Inflammatory macrophage treated with lipopolysaccharide for 4 hours (primary cell): ENCODE data around the gene SRGN.
"Not testable (repeated sequence)": the region's sequence is repeated elsewhere in the genome, so short reads cannot be mapped to it uniquely, and the experiment has no call there.

Source experiments
- DNase-seq: peaks from one replicate; pipeline ENCODE4 v3.0.0-alpha.2; 2020

SRGN gene

DNA sequence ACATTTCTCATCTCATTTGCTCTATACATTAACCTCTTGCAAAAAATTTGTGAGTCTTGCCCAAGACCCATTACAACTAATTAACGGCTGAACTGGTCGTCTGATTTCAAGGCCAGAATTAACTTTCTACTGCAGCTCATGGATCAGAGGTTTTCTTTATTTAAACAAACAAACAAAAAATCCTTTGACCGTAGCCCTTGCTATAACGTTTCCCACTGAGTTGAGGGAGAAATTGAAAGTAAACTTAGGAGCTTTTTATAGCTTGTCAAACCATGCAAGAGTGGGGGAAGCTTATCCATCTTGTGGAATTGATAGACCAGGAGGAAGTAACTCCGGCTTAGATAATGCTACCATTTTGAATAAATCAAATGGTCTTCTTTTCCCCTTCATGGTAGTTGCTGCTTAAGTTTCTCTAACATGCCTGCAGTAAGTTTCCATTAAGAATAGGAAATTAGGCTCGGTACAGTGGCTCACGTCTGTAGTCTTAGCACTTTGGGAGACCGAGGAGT, 3.3 kb downstream of the SRGN start:
- DNase-seq: peak; percentile 64

DNA sequence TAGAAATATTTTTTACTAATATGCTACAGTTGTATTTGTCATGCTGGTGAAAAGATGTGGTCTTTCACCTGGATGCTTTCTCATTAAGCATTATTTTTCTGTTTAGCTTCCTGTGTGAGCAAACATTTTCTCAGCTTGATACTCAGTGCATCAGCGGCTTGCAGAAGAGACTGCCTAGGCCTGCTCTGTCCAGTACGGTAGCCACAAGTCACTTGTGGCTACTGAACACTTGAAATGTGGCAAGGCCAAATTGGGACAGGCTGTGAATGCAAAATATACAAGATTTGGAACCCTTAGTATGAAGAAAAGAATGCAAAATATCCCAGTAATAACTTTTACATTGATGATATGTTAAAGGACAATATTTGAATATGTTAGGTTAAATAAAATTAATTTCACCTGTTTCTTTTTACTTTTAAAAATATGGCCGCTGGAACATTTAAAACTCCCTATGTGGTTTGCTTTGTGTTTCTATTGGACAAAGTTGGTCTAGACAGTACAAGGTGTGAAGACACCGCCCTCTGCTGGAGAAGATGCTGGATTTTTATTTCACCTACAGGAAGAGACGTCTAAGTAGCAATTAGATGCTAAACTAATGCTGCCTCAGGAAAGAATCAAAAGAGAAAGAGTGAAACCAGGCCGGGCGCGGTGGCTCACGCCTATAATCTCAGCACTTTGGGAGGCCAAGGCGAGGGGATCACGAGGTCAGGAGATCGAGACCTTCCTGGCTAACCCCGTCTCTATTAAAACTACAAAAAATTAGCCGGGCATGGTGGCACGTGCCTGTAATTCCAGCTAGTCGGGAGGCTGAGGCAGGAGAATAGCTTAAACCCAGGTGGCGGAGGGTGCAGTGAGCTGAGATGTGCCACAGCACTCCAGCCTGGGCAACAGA, 5.3 kb downstream of the SRGN start:
- peak; percentile 85 for DNase-seq

DNA sequence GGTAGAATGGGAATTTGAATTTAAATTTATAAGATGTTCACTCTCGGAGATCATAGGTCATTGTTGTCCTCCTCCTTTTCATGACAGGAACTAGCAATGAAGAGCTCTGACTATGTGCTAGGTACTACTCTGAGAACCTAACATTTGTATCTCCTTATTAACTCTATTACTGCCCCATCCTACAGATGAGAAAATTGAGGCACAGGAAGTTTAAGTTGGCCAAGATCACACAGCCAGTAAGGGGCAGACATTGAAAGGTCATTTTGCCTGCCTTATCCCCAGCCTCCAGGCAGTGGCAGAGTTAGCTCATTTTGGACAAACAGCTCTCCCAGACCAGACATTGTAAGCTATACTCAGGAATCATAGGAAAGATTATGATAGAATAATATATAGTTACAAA, 6.0 kb downstream of the SRGN start:
- peak; percentile 51 for DNase-seq

DNA sequence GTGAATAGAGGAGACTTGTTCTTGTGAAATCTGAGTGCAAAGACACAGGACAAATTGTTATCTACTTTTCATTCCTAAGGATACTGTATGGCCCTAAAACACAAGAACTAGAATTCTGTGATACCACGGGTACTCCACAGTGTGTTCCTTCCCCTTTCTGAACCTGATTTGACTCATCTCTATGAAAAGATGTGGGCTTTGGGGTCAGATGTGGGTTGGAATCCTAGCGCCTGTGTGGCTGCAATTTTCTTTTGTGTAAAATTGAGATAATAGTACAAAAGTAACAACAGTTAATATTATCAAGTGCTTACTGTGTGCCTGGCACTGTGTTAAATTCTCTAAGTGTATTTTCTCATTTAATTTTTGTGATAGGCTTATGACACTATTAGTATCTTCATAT, 8.1 kb downstream of the SRGN start:
- peak; percentile 65 for DNase-seq

DNA sequence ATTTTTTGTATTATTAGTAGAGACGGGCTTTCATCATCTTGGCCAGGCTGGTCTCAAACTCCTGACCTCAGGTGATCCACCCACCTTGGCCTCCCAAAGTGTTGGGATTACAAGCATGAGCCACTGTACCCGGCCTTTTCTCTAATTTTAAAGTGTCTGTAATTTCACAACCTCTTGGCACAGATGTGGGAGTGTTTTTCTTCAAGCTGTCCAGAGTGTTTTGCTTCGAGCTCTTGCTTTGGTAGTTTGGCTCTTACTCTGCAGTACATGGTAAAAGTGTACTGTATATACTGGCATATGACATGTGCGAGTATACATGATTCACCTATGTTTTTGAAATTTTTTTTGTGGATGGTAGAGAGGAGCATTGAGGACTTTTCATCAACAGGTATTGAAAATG, 9.8 kb downstream of the SRGN start:
- DNase-seq: no peak

DNA sequence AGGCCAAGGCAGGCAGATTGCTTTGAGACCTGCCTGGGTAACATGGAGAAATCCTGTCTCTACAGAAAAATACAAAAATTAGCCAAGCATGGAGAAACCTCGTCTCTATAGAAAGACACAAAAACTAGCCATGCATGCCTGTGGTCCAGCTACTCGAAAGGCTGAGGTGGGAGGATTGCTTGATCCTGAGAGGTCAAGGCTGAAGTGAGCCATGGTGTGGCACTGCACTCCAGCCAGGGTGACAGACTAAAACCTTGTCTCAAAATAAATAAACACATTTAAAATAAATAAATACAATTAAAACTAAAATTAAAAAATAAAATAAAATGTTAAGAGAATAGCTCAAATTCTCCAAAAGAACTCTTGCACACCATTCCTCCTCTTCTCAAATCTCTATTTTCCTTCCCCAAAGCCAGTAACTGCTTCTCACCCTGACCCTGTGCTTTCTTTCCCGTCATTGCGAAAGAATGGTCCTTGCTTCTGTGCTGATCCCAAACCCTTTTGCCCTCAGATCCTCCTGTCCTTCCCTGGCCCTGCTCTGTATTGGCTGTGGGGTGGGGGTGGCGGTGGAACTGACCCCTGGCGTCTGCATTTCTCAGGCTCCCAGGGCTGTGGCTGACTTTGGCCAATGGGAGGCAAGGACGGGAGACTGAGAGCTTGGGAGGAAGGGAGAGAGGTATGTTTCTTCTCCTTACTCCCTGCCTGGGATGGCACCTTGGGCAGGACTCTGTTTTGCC, 12.4 kb downstream of the SRGN start:
- DNase-seq: no peak

DNA sequence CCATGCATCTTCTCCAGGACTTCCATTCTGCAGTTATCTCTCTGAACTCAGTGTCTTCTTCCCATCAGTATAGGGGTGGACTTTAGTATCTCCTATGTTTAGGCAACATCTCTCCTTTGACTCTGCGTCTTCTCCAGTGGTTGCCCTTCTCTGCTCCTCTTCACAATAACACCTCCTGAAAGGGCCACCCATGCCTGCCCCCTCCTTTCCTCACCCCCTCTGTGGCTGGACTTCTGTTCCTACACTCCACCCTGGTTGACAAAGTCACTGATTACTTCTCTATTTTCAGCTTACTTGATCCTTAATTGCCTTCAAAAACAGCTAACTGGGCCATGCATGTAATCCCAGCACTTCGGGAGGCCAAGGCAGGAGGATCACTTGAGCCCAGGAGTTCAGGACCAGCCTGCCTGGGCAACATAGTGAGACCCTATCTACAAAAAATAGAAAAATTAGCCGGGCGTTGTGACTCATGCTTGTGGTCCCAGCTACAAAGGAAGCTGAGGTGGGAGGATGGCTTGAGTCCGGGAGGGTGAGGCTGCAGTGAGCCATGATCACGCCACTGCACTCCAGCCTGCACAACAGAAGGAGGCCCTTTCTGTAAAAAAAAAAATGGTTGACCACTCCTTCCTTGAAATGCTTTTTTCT, 13.7 kb downstream of the SRGN start:
- DNase-seq: peak; percentile 83

DNA sequence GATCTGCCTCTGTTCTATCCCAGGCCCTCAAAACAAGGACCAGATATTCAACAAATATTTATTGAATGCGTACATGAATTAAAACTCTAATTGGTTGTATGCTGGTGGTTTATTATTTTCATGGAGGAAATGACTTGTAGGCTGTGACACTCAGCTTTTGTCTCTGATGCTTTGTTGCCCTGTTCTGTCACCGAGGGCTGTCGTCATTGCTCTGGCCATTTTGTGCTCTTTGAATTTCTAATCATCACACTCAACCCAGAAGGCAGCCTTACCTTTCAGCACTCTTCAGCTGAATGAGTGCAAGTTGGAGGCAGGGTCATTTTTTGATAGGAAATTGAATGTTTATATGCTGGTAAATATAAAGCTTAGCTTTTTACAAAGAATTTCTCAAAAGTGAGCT, 14.5 kb downstream of the SRGN start:
- no peak for DNase-seq

DNA sequence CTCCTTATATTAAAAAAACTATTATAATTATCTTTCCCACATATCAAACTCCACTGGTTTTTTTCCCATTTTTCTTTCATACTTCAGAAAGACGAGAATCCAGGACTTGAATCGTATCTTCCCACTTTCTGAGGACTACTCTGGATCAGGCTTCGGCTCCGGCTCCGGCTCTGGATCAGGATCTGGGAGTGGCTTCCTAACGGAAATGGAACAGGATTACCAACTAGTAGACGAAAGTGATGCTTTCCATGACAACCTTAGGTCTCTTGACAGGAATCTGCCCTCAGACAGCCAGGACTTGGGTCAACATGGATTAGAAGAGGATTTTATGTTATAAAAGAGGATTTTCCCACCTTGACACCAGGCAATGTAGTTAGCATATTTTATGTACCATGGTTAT, 15.9 kb downstream of the SRGN start:
- DNase-seq: no peak

DNA sequence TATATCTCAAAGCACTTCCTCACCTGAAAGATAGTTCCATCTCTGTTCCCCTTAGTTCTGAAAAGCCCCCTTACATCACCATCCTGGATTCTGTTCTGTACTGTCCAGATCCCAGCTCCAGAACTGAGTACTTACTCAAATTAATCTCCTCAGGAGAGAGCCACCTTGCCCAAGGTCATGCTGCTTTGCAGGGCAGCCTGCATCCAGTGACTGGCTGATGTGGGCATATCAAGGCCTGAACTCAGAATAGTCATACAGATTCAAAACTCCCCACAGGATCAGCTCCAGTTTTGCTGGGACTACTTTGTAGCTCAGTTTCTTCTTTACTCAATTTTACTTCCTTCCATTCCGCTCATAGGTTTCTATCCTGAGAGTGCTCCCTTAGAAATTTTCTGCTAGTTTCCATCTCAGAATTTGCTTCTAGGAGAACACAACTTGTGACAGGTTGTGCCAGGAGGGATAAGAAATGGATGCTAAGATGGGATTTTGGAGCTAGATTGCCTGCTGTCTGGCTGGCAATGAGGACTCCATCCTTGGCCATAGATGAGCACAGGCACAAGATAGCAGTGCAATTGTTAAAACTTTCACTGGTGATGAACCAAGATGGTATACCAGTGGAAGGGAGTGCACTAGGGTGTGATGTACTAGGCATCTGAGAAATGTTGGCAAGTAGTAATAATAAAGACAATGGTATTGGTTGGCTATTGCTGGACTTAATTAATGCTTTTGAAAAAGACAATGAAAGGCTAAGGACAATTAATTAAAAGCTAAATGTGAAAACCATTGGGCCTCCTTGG, 17.3 kb downstream of the SRGN start:
- DNase-seq: no peak

DNA sequence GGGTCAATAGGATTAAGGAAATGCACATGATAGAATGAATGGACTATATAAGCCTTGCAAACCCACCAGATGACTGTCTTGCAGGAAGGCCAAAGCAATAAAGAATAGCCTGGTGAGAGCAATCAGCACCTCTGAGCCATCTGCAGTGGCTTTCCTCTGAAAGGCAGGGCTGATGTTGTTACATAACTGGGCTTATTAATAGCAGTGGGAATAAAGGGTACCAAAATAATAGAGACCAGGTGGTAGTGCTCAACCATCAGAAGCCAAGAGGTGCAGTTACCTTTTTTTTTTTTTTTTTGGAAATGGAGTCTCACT, 19.2 kb downstream of the SRGN start:
- DNase-seq: peak; percentile 31

DNA sequence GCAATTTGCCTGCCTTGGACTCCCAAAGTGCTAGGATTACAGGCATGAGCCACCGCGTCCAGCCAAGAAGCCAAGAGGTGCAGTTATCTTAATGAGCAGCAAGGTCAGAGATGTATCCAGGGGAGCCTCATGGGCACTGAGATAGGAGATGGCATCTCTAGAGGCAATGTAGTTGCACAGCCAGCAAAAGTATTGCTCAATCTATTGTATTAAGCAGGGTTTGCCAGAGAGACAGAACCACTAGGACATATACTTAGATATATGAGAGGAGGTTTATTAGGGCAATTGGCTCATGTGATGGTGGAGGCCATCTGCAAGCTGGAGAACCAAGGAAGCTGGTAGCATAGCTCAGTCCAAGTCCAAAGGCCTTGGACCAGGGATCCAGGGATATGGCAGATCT, 19.8 kb downstream of the SRGN start:
- no peak for DNase-seq

DNA sequence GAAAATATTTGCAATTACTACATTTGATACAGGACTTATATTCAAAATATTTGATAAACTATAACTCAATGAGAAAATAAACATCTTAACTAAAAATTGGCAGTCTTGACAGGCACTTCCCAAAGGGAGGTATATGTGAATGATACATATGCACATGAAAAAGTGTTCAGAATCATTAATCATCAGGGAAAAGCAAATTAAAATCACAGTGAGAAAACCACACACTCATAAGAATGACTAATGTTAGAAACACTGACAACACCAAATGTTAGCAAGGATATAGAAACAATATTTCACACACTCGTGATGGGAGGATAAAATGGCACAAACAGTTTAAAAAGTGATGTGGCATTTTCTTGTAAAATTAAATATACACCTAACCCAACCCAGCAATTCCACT, 32.0 kb downstream of the SRGN start:
- DNase-seq: no peak

DNA sequence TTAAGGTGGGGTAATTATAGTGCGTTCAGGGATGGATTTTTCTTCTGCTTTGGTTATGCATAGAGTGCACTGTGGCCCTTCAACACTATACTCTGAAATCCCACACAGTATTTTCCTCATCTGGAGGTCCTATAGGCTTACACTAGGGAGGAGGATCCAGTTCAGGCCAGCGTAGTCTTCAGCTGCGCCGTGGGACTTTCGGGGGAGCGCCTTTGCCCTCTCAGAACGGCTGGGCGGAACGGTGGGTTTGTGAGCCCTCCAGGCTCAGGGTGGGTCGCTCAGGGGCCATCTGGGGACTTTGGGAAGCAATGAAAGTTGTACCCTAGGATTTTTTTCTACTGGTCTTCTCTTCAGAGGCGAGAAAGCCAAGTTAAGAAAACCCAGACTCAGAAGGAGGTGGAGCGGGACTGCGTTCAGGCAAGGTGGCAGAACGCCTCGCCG, 35.4 kb downstream of the SRGN start:
- peak; percentile 64 for DNase-seq

DNA sequence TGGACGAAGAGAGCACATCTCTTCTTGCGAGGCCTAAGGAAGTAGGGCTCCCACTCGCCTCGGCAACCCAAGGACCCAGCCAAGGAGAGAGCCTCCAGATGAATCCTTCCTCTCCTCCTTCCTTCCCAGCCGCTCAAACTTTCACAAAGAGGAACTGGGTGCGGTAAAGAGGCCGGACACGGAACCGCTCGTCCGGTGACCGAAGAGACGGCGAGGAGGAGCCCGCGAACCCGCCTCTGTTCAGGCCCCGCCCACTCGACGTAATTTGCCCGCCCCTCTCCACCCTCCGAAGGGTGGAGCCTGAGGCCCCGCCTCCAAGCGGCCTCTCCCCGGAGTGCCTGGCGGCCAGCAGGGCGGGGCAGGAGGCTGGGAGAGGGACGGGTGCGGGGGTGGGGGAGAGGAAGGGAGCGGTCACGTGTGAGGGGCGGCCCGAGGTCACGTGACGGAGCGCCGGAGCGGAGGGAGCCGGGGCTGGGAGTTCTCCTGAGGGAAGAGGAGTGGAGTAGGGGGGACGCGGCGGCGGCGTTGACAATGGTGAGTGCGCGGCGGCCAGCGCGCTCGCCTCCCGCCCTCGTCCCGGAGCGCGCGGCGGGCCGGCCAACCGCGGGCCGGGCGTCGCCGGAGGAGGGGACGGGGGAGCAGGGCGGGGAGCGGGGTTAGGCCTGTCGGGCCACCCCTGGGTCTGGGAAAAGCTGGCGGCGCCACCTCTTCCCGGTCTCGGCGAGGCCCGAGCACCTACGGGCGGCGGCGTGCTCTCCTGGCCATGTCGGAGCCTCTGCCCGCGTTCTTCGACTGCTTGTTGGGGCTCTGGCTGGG, 36.1 kb downstream of the SRGN start, which contains the start of gene VPS26A:
VPS26A (plus strand) TSS at position 432 of the 816 bp plus-strand sequence; CDS start at position 532, 100 bp downstream.
- peak; percentile 99 for DNase-seq

DNA sequence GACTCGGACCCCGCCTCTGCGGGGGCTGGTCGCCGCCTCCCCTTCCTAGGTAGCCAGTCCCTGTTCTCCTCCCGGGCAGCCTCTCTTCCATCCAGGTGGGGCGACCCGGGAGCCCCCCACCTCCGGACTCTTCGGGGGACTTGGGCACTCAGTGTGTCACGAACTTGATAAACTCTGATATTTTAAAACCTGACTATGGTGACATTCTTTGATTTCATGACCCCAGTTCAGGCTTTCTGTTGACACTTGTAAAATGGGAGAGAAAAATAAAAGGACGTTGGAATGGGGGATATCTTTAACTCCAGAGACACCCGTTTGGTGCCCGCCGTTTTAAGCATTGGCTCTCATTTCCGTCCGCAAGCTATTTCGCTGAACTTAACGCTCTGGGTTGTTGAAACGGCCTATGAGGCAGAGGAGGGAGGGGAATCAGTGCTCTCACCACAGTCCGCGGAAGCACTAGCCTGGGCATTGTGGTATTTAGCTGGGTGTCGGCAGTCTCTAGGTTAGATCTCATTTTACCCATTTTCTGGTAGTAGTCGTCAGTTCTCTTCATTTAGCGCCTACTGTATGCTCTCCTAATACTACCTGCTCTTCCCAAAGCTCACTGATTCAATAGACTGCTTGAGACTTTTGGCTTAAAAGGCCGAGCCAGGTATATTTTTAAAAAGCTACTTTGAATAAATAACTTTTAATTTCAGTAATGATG, 36.8 kb downstream of the SRGN start:
- DNase-seq: peak; percentile 79

DNA sequence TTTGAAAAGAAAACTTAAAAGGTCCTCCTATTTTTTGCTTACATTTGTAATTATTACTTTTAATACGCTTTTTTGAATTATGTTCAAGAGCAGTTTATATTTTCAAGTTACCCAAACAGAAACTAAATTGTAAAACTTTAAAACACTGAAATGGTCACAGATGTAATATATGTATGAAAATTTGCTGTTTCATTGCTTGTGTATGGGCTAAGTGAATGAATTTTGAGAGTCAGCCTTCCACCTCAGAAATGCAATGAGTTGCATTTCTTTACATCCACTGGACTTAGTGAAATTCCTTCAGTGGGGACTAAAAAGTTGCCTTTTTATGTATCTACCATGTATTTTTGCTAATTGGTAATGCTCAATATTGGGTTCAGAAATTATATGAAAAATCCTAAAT, 37.7 kb downstream of the SRGN start:
- DNase-seq: no peak

DNA sequence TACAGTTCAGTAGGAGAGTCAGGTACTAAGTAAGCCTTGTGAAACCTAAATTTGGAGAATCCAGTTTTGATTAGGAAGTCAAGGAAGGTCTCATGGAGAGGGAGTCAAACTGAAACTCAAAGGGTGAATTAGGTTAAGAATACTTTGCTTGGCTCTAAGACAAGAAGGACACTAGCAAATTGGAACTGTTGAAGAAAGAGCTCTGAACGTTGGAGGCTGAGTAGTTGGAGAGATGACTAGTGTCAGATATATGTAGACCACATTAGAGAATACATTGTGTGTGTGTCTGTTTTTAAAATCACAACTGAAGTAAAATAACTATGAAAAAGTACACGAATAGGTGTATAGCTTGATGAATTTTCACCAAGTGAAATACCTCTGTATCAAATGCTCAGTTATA, 42.3 kb downstream of the SRGN start:
- peak; percentile 7 for DNase-seq

DNA sequence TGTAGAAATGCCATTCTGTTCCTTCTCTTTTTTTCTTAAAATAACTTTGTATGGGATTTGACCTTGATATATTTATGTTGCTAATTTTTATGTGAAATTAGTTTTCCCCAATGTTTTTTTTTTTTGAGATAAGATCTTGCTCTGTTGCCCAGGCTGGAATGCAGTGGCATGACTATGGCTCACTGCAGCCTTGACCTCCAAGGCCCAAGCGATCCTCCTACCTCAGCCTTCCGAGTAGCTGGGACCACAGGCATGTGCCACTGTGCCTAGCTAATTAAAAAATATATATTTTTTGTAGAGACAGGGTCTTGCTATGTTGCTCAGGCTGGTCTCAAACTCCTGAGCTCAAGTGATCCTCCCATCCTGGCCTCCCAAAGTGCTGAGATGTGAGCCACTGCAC, 52.1 kb downstream of the SRGN start:
- DNase-seq: no peak

DNA sequence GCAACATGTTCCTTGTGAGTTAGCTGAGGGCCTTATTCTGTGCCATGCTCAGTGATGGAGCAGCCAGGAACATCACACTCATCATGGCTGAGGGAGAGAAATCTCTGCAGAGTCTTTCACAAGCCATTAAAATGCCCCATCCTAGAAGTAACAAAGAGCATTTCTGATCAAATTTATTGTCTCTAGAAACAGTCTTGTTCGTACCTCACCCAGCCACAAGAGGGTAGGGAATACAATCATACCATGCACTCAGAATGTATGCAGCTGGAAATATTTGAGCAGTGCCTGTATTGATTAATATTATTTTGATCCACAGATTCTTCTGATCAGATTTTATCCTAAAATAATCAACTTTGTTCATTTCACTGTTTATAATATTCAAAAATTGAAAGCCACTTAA, 53.4 kb downstream of the SRGN start:
- no peak for DNase-seq

DNA sequence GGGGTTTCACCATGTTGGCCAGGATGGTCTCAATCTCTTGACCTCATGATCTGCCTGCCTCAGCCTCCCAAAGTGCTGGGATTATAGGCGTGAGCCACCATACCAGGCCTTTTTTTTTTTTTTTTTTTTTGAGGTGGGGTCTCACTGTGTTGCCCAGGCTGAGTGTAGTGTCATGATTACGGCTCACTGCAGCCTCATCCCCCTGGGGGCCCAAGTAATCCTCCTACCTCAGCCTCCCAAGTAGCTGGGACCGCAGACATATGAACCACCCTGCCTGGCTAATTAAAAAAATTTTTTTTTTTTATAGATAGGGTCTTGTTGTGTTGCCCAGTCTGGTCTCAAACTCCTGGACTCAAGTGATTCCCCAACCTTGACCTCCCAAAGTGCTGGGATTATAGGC, 54.2 kb downstream of the SRGN start:
- DNase-seq: not testable (repeated sequence)
